GM13976 (cell line): ENCODE data around the gene IARS1.

Source experiments
- DNase-seq: peaks from one replicate; pipeline ENCODE4 v3.0.0; 2012; ENCODE audit warnings: low spot score
- in situ Hi-C: fragments of 300-500 bp; cut with MboI; formaldehyde crosslinking; loops from one replicate; pipeline ENCODE4 v1.12.0; 2022; ENCODE audit warnings: low sequenced_read_pairs, mixed read lengths, inconsistent platforms; ENCODE audit not compliant: unreplicated experiment
- TF ChIP-seq, protein P1 (sequence below): IDR thresholded peaks from 2 replicates; pipeline ENCODE4 v1.5.1; 2012; ENCODE audit warnings: borderline replicate concordance, mild to moderate bottlenecking; ENCODE audit not compliant: insufficient read depth; ENCODE audit errors: extremely low read depth, missing control alignments, control extremely low read depth

The IARS1 gene

GRCh38 chr9:92254381-92255337, 38.8 kb downstream of the IARS1 start:
- DNase-seq = no peak
- TF ChIP-seq, protein P1, sequence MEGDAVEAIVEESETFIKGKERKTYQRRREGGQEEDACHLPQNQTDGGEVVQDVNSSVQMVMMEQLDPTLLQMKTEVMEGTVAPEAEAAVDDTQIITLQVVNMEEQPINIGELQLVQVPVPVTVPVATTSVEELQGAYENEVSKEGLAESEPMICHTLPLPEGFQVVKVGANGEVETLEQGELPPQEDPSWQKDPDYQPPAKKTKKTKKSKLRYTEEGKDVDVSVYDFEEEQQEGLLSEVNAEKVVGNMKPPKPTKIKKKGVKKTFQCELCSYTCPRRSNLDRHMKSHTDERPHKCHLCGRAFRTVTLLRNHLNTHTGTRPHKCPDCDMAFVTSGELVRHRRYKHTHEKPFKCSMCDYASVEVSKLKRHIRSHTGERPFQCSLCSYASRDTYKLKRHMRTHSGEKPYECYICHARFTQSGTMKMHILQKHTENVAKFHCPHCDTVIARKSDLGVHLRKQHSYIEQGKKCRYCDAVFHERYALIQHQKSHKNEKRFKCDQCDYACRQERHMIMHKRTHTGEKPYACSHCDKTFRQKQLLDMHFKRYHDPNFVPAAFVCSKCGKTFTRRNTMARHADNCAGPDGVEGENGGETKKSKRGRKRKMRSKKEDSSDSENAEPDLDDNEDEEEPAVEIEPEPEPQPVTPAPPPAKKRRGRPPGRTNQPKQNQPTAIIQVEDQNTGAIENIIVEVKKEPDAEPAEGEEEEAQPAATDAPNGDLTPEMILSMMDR = no peak
- in situ Hi-C loops = no loop called here

GRCh38 chr9:92253656-92254055, 39.8 kb downstream of the IARS1 start:
- in situ Hi-C loops = no loop called here
- no peak for DNase-seq
- TF ChIP-seq, protein P1 = no peak

GRCh38 chr9:92247981-92248380, 45.5 kb downstream of the IARS1 start:
- TF ChIP-seq, protein P1 = no peak
- DNase-seq = no peak
- in situ Hi-C loops = no loop called here

DNA sequence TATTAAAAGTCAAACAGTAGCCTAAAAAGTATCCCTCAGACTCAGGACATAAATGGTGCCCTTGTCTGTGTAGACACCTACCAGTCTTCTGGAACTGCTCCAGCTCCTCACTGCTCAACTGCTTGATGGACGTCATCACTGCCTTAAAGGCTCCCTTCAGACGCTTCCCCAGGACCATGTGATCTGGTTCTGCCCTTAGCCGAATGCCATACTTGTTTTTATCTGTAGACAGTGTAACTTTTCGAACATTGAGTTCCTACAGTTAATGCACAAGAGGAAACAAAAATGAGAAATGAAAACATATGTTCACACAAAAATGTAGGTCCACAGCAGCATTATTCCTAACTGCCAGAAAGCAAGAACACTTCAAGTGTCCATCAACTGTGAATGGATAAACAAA, 46.2 kb downstream of the IARS1 start:
- in situ Hi-C loops = no loop called here
- TF ChIP-seq, protein P1 = no peak
- DNase-seq = no peak

- in situ Hi-C loops = no loop called here
- TF ChIP-seq, protein P1 = no peak
- DNase-seq = no peak
These were observed 48.3 kb downstream of the IARS1 start for GRCh38 chr9:92245005-92245797.
